GM21825 (cell line): Measurements from ENCODE around the gene MYCN.

ENCODE experiments used
- ATAC-seq: cut with Tn5 transposase; IDR thresholded peaks from one replicate; pipeline ENCODE4 v1.9.1; 2021; ENCODE audit warnings: mild to moderate bottlenecking, moderate library complexity; ENCODE audit not compliant: unreplicated experiment

MYCN gene

GRCh38 chr2:15992457-15993231, 52.3 kb downstream of the MYCN start:
- ATAC-seq: no peak

GRCh38 chr2:15993232-15993610, 52.9 kb downstream of the MYCN start:
- ATAC-seq: no peak

GRCh38 chr2:15993666-15994065, 53.3 kb downstream of the MYCN start:
- no peak for ATAC-seq

- no peak for ATAC-seq
These were observed 55.3 kb downstream of the MYCN start for GRCh38 chr2:15995603-15996002.
